Right atrium auricular region (tissue), 2 donors: Measurements from ENCODE around the gene ACTR5. TPM values are rescaled to one million over a fixed set of nuclear protein-coding genes. Genes with fewer than 3 reads are reported as not detected.

Experiments
- DNase-seq: peaks from one replicate; pipeline ENCODE4 v3.0.0-alpha.2; 2019; ENCODE audit warnings: low spot score
- H3K27ac ChIP-seq, 2 donors: fragments of 200-600 bp; sonication (generic); 1 replicate in 1 of 2; 2 replicates in 1 of 2; pipeline ENCODE4 v1.5.1; 2016 to 2019
- H3K27me3 ChIP-seq, 2 donors: fragments of 200-600 bp; sonication (generic); one replicate each; pipeline versions ENCODE4 v1.5.1 to v1.6.0; 2017 to 2019
- H3K36me3 ChIP-seq: fragments of 200-600 bp; sonication (generic); one replicate; pipeline ENCODE4 v1.5.1; 2016
- H3K4me1 ChIP-seq, 2 donors: fragments of 200-600 bp; sonication (generic); one replicate each; pipeline versions ENCODE4 v1.5.1 to v1.6.0; 2017 to 2019
- H3K4me3 ChIP-seq, 2 donors: fragments of 200-600 bp; sonication (generic); 1 replicate in 1 of 2; 2 replicates in 1 of 2; pipeline ENCODE4 v1.5.1; 2017 to 2019; ENCODE audit warnings: mild to moderate bottlenecking in 1 of 2, moderate library complexity in 1 of 2
- H3K9me3 ChIP-seq, 2 donors: fragments of 200-600 bp; sonication (generic); one replicate each; pipeline ENCODE4 v1.5.1; 2019
- total RNA-seq, 2 donors: library from RNA; depleted of rRNA; stranded (reverse); fragments of >200 nt; gene quantifications; one replicate each; pipeline ENCODE4 v1.1.0, GENCODE V29; 2016
- TF ChIP-seq, protein P1 (sequence below), 2 donors: fragments of 200-600 bp; sonication (generic); IDR thresholded peaks; one replicate each; pipeline ENCODE4 v1.5.1; 2019; ENCODE audit warnings: antibody characterized with exemption in 2 of 2

The ACTR5 gene
- total RNA-seq, 2 donors from 2014 or later: 2.8 to 5.6 TPM

DNA sequence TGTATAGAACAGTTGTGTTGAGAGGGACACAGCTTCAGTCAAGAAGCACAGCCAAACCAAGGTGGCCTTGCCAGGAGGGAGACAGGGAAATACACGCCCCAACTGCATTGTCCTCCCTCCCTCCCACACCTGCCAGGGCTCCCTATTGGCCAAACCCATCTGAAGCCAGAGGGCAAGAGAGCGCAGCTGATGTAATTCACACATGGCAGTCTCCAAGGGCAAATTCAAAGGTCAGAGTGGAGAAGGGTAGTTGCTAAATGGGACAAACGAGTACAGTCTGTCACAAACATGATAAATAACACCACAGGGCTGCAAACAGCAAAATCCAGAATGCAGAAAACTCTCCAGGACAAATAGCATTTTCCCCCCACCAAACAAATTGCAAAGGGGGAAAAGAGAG, 34.0 kb downstream of the ACTR5 start:
- no peak overlapping the region for H3K4me3 ChIP-seq
- H3K36me3 ChIP-seq: no peaks in the 10 kb centered on the region
- no peak for DNase-seq
- H3K9me3 ChIP-seq: no peaks in the 10 kb centered on the region
- peaks cover 0 to 7% of the 10 kb centered on the region in 2 donors for H3K4me1 ChIP-seq
- no peaks in the 10 kb centered on the region for H3K27me3 ChIP-seq
- H3K27ac ChIP-seq: no peak overlapping the region
- TF ChIP-seq, protein P1, sequence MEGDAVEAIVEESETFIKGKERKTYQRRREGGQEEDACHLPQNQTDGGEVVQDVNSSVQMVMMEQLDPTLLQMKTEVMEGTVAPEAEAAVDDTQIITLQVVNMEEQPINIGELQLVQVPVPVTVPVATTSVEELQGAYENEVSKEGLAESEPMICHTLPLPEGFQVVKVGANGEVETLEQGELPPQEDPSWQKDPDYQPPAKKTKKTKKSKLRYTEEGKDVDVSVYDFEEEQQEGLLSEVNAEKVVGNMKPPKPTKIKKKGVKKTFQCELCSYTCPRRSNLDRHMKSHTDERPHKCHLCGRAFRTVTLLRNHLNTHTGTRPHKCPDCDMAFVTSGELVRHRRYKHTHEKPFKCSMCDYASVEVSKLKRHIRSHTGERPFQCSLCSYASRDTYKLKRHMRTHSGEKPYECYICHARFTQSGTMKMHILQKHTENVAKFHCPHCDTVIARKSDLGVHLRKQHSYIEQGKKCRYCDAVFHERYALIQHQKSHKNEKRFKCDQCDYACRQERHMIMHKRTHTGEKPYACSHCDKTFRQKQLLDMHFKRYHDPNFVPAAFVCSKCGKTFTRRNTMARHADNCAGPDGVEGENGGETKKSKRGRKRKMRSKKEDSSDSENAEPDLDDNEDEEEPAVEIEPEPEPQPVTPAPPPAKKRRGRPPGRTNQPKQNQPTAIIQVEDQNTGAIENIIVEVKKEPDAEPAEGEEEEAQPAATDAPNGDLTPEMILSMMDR (IDR thresholded peaks at IDR 0.05): no peak

DNA sequence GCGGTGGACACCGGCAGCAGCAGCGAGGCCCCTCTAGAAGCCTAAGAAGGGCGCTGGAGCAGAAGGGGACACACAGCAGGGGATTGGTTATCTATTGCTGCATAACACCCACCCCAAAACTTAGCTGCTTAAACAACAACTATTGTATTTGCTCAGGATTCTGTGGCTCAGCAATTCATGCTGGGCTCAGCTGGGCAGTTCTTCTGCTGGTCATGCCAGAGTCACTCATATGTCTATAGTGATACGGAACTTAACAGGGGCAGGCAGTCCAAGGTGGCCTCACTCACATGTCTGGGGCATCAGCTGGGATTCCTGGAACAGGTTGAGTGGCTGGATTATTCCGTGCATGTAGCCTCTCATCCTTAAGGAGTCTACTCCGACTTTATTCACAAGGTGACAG, 39.6 kb downstream of the ACTR5 start:
- H3K4me1 ChIP-seq: no peaks in the 10 kb centered on the region
- H3K36me3 ChIP-seq: no peaks in the 10 kb centered on the region
- no peaks in the 10 kb centered on the region for H3K27me3 ChIP-seq
- no peak overlapping the region for H3K4me3 ChIP-seq
- TF ChIP-seq, protein P1 (IDR thresholded peaks at IDR 0.05): no peak
- DNase-seq: no peak
- no peaks in the 10 kb centered on the region for H3K9me3 ChIP-seq
- no peak overlapping the region for H3K27ac ChIP-seq

DNA sequence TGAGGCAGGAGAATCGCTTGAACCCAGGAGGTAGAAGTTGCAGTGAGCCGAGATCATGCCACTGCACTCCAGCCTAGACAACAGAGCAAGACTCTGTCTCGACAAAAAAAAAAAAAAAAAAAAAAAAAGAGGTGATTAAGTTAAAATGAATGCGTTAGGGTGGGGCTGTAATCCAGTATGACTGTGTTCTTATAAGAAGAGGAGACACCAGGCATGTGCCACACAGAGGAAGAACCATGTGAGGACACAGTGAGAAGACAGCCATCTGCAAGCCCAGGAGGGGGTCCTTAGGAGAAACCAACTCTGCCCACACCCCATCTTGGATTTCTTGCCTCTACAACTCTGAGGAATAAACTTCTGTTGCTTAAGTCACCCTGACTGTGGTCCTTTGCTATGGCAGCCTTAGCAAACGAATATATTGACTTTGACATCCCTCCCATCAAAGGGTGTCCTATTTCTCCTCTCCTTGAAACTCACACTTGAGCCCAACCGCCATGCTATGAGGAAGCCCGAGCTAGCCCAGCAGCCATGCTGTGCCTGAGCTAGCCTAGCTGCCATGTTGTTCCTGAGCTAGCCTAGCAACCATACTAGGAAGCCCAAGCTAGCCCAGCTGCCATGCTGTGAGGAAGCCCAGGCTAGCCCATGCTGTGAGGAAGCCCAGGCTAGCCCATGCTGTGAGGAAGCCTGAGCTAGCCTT, 41.4 kb downstream of the ACTR5 start:
- H3K9me3 ChIP-seq: no peaks in the 10 kb centered on the region
- no peaks in the 10 kb centered on the region for H3K36me3 ChIP-seq
- H3K27me3 ChIP-seq: no peaks in the 10 kb centered on the region
- H3K4me3 ChIP-seq: no peak overlapping the region
- no peak for DNase-seq
- no peak overlapping the region for H3K27ac ChIP-seq
- TF ChIP-seq, protein P1 (IDR thresholded peaks at IDR 0.05): no peak
- H3K4me1 ChIP-seq: no peaks in the 10 kb centered on the region

DNA sequence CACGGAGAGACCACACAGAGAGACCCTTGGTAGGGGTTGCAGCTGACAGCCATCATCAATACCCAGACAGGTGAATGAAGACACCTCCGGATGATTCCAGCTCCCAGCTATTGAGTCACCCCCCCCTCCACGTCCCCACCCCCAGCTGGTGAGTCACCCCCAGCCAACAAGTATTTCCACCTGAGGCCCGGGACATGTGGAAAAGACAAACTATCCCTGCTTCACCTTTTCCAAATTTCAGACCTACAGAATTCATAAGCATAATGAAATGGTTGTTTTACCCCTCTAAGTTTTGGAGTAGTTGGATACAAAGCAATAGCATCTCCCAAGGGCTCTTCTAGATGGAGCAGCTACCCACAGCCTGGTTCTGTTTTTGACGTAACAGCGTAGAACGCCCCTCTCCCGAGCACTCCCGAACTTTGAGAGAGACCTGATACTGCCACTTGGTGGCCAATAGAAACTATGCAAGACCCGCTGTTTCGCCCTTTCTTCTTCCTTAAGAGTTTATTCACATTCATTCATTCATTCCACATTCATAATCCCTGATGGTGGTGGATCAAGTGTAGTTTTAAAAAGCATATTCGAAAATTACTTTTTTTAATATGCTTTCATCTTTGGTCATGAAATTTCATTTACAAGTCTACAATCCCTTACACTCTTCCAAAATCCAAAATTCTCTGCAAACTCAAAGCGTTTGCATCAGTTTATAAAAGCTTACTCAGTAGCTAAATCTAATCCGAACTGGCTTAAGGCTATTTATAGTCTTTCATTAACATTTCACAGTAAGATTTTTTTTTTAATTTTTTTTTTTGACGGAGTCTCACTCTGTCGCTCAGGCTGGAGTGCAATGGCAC, 42.2 kb downstream of the ACTR5 start:
- no peaks in the 10 kb centered on the region for H3K9me3 ChIP-seq
- H3K36me3 ChIP-seq: no peaks in the 10 kb centered on the region
- H3K4me3 ChIP-seq: no peak overlapping the region
- DNase-seq: no peak
- H3K27me3 ChIP-seq: no peaks in the 10 kb centered on the region
- TF ChIP-seq, protein P1 (IDR thresholded peaks at IDR 0.05): peak in 1 of 2 donors; percentile 69
- H3K4me1 ChIP-seq: no peaks in the 10 kb centered on the region
- H3K27ac ChIP-seq: no peak overlapping the region

DNA sequence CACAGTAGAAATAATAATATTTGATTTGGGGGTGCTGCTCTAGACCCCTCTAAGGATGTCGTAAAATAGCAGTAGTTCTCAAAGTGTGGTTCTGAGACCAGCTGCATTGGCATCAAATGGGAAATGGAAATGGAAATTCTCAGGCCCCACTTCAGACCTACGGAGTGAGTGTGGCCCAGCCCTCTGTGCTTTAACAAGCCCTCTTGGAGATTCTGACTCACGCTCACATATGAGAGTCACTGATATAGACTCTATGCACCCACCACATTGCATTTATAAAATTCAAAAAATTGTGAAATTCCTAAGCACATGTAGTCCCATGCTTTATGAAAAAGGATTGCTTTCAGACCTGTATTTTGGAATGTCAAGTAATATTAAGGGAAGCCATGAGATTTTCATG, 43.0 kb downstream of the ACTR5 start:
- H3K9me3 ChIP-seq: no peaks in the 10 kb centered on the region
- TF ChIP-seq, protein P1 (IDR thresholded peaks at IDR 0.05): no peak
- H3K27ac ChIP-seq: no peak overlapping the region
- no peaks in the 10 kb centered on the region for H3K27me3 ChIP-seq
- no peak overlapping the region for H3K4me3 ChIP-seq
- H3K36me3 ChIP-seq: no peaks in the 10 kb centered on the region
- DNase-seq: no peak
- H3K4me1 ChIP-seq: no peaks in the 10 kb centered on the region
